ENCODE results near the gene TFB2M.

DNA sequence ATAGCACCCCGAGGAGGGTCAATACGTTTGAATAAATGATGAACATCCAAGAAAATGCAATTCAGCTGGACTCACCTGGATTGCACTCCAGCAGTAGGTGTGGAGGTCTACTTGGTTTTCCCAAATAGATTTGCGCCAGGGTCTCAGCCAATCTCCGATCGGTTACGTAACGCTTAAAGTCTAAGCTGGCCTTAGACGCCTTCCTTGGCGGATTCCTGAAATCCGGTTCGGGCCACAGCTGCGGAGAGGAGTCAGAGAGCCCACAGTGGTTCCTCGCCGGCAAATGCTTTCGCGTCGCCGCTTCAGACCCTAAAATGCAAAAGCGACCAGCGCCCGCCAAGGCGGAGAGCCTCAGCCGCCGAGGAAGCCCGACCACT, 322 bp downstream of the TFB2M start:
- TF ChIP-seq, protein P1, sequence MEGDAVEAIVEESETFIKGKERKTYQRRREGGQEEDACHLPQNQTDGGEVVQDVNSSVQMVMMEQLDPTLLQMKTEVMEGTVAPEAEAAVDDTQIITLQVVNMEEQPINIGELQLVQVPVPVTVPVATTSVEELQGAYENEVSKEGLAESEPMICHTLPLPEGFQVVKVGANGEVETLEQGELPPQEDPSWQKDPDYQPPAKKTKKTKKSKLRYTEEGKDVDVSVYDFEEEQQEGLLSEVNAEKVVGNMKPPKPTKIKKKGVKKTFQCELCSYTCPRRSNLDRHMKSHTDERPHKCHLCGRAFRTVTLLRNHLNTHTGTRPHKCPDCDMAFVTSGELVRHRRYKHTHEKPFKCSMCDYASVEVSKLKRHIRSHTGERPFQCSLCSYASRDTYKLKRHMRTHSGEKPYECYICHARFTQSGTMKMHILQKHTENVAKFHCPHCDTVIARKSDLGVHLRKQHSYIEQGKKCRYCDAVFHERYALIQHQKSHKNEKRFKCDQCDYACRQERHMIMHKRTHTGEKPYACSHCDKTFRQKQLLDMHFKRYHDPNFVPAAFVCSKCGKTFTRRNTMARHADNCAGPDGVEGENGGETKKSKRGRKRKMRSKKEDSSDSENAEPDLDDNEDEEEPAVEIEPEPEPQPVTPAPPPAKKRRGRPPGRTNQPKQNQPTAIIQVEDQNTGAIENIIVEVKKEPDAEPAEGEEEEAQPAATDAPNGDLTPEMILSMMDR (IDR thresholded peaks at IDR 0.05): no peak
- TF ChIP-seq POLR2A (IDR thresholded peaks at IDR 0.05): no peak
- no peak for TF ChIP-seq EP300 (IDR thresholded peaks at IDR 0.05)
